NCI-H226 (cell line): Measurements from ENCODE around the gene KLHL28.

Experiments
- DNase-seq: peaks from one replicate; pipeline ENCODE4 v3.0.0-alpha.2; 2015

Gene KLHL28

GRCh38 chr14:44959538-44959937 lies 2.2 kb downstream of the KLHL28 start:
- DNase-seq = no peak

GRCh38 chr14:44956866-44957265 lies 4.9 kb downstream of the KLHL28 start:
- DNase-seq = no peak

- no peak for DNase-seq
These were observed 6.2 kb downstream of the KLHL28 start for GRCh38 chr14:44955528-44955927.

- no peak for DNase-seq
These were observed 7.0 kb downstream of the KLHL28 start for GRCh38 chr14:44954750-44955149.

- no peak for DNase-seq
These were observed 9.2 kb downstream of the KLHL28 start for GRCh38 chr14:44952391-44953110.

GRCh38 chr14:44951051-44951450 lies 10.7 kb downstream of the KLHL28 start:
- DNase-seq = no peak

- no peak for DNase-seq
These were observed 16.5 kb downstream of the KLHL28 start for GRCh38 chr14:44945264-44945663.

- DNase-seq = no peak
These were observed 17.6 kb downstream of the KLHL28 start for GRCh38 chr14:44944107-44944506.

GRCh38 chr14:44942436-44942835 lies 19.3 kb downstream of the KLHL28 start:
- no peak for DNase-seq

GRCh38 chr14:44941591-44941990 lies 20.2 kb downstream of the KLHL28 start:
- no peak for DNase-seq

- no peak for DNase-seq
These were observed 20.8 kb downstream of the KLHL28 start for GRCh38 chr14:44940944-44941343.

GRCh38 chr14:44940211-44940610 lies 21.5 kb downstream of the KLHL28 start:
- DNase-seq = no peak

- DNase-seq = no peak
These were observed 24.2 kb downstream of the KLHL28 start for GRCh38 chr14:44937547-44937946.

- DNase-seq = no peak
These were observed 26.6 kb downstream of the KLHL28 start for GRCh38 chr14:44935155-44935554.

GRCh38 chr14:44928793-44929192 lies 33.0 kb downstream of the KLHL28 start:
- no peak for DNase-seq

GRCh38 chr14:44914849-44915248 lies 46.9 kb downstream of the KLHL28 start:
- no peak for DNase-seq

- no peak for DNase-seq
These were observed 49.5 kb downstream of the KLHL28 start for GRCh38 chr14:44912041-44912869.

GRCh38 chr14:44910821-44911220 lies 50.9 kb downstream of the KLHL28 start:
- DNase-seq = no peak

GRCh38 chr14:44901696-44902095 lies 60.1 kb downstream of the KLHL28 start:
- no peak for DNase-seq

GRCh38 chr14:44898551-44898950 lies 63.2 kb downstream of the KLHL28 start:
- no peak for DNase-seq

- DNase-seq = peak; percentile 44
These were observed 63.9 kb downstream of the KLHL28 start for GRCh38 chr14:44897845-44898151.

- peak; percentile 91 for DNase-seq
These were observed 64.5 kb downstream of the KLHL28 start for GRCh38 chr14:44897041-44897844.

GRCh38 chr14:44896275-44897040 lies 65.3 kb downstream of the KLHL28 start:
- no peak for DNase-seq
